Liver (tissue), 9 donors: Measurements from ENCODE around the gene TNFAIP8. TPM values are rescaled to one million over a fixed set of nuclear protein-coding genes. Genes with fewer than 3 reads are reported as not detected.

Experiments
- DNase-seq: peaks from one replicate; pipeline ENCODE4 v3.0.0-alpha.2; 2017; ENCODE audit warnings: low spot score
- H3K27ac ChIP-seq, 2 donors: one replicate each; pipeline ENCODE4 v1.7.0; 2013; ENCODE audit warnings: inconsistent platforms in 2 of 2, low read length in 2 of 2, control low read depth in 1 of 2, low read depth in 1 of 2, mild to moderate bottlenecking in 1 of 2
- H3K27me3 ChIP-seq, 4 donors: one replicate each; pipeline versions ENCODE4 v1.6.1 to v1.7.0; 2013; ENCODE audit warnings: low read length in 3 of 4, inconsistent platforms in 1 of 4, mild to moderate bottlenecking in 1 of 4, moderate library complexity in 1 of 4; ENCODE audit not compliant: control insufficient read depth in 4 of 4, insufficient read depth in 4 of 4
- H3K36me3 ChIP-seq, 4 donors: one replicate each; pipeline versions ENCODE4 v1.6.1 to v1.7.0; 2013; ENCODE audit warnings: low read length in 3 of 4, mild to moderate bottlenecking in 3 of 4, low read depth in 1 of 4, moderate library complexity in 1 of 4; ENCODE audit not compliant: control insufficient read depth in 4 of 4, insufficient read depth in 3 of 4
- H3K4me1 ChIP-seq, 4 donors: one replicate each; pipeline versions ENCODE4 v1.6.1 to v1.7.0; 2013; ENCODE audit warnings: low read length in 3 of 4, mild to moderate bottlenecking in 3 of 4, moderate library complexity in 1 of 4; ENCODE audit not compliant: control insufficient read depth in 4 of 4, insufficient read depth in 4 of 4
- H3K4me3 ChIP-seq, 3 donors: one replicate each; pipeline versions ENCODE4 v1.6.1 to v1.7.0; 2013; ENCODE audit warnings: low read length in 3 of 3, control low read depth in 1 of 3, low read depth in 1 of 3, mild to moderate bottlenecking in 1 of 3
- H3K9ac ChIP-seq, 2 donors: one replicate each; pipeline ENCODE4 v1.7.0; 2013; ENCODE audit warnings: low read length in 2 of 2, mild to moderate bottlenecking in 2 of 2, moderate library complexity in 2 of 2, control low read depth in 1 of 2, low read depth in 1 of 2
- H3K9me3 ChIP-seq, 4 donors: one replicate each; pipeline versions ENCODE4 v1.6.1 to v1.7.0; 2013; ENCODE audit warnings: low read length in 3 of 4; ENCODE audit not compliant: control insufficient read depth in 4 of 4
- ATF3 ChIP-seq: IDR thresholded peaks from 2 replicates; pipeline ENCODE4 v1.6.1; 2016; ENCODE audit warnings: antibody characterized with exemption
- EGR1 ChIP-seq, 2 donors: IDR thresholded peaks; 2 replicates each; pipeline ENCODE4 v1.6.1; 2016 to 2018; ENCODE audit warnings: antibody characterized with exemption in 2 of 2, low read depth in 2 of 2
- FOXA1 ChIP-seq: IDR thresholded peaks from 2 replicates; pipeline ENCODE4 v1.6.1; 2016; ENCODE audit warnings: antibody characterized with exemption
- FOXA2 ChIP-seq: IDR thresholded peaks from 2 replicates; pipeline ENCODE4 v1.6.1; 2016; ENCODE audit warnings: antibody characterized with exemption
- GABPA ChIP-seq, 2 donors: IDR thresholded peaks in 1 of 2; conservative IDR thresholded peaks in 1 of 2; 2 replicates each; pipeline ENCODE4 v1.6.1; 2016; ENCODE audit warnings: antibody characterized with exemption in 2 of 2, mild to moderate bottlenecking in 1 of 2, moderate library complexity in 1 of 2
- HNF4A ChIP-seq, 2 donors: conservative IDR thresholded peaks; 2 replicates each; pipeline ENCODE4 v1.6.1; 2016; ENCODE audit warnings: antibody characterized with exemption in 2 of 2, mild to moderate bottlenecking in 2 of 2
- HNF4G ChIP-seq: IDR thresholded peaks from 2 replicates; pipeline ENCODE4 v1.6.1; 2016; ENCODE audit warnings: antibody characterized with exemption
- JUND ChIP-seq, 2 donors: IDR thresholded peaks; 2 replicates each; pipeline ENCODE4 v1.6.1; 2016; ENCODE audit warnings: antibody characterized with exemption in 2 of 2
- MAX ChIP-seq: IDR thresholded peaks from 2 replicates; pipeline ENCODE4 v1.6.1; 2016; ENCODE audit warnings: antibody characterized with exemption
- NR2F2 ChIP-seq: IDR thresholded peaks from 2 replicates; pipeline ENCODE4 v1.6.1; 2016; ENCODE audit warnings: antibody characterized with exemption
- RAD21 ChIP-seq, 2 donors: IDR thresholded peaks; 2 replicates each; pipeline ENCODE4 v1.6.1; 2016; ENCODE audit warnings: antibody characterized with exemption in 2 of 2, mild to moderate bottlenecking in 2 of 2
- RXRA ChIP-seq, 2 donors: IDR thresholded peaks; 2 replicates each; pipeline ENCODE4 v1.6.1; 2017 to 2018; ENCODE audit warnings: antibody characterized with exemption in 2 of 2, mild to moderate bottlenecking in 1 of 2
- SP1 ChIP-seq: IDR thresholded peaks from 2 replicates; pipeline ENCODE4 v1.6.1; 2018; ENCODE audit warnings: antibody characterized with exemption, mild to moderate bottlenecking
- TAF1 ChIP-seq: conservative IDR thresholded peaks from 2 replicates; pipeline ENCODE4 v1.6.1; 2016; ENCODE audit warnings: antibody characterized with exemption, mild to moderate bottlenecking
- YY1 ChIP-seq: IDR thresholded peaks from 2 replicates; pipeline ENCODE4 v1.6.1; 2016; ENCODE audit warnings: antibody characterized with exemption, mild to moderate bottlenecking
- WGBS: extraction: QIAGEN DNeasy Blood & Tissue Kit; methylation state at CpG from one replicate; pipeline ENCODE4 v1.1.7; 2013; 5-methylcytosine and 5-hydroxymethylcytosine counted together
- polyA plus RNA-seq, 2 donors: library from polyadenylated mRNA; stranded (reverse) in 1 of 2; unstranded in 1 of 2; fragments of 200-250 nt in 1 of 2; fragments of >200 nt in 1 of 2; fragmentation: Nextera tagmentation in 1 of 2; extraction: Ambion mirVana in 1 of 2; gene quantifications; one replicate each; pipeline versions ENCODE4 v1.2.1 to v1.2.3, GENCODE V29; 2013 to 2015
- total RNA-seq, 2 donors: library from RNA; depleted of rRNA; stranded (reverse); fragments of >200 nt; gene quantifications; one replicate each; pipeline ENCODE4 v1.2.3, GENCODE V29; 2014
- TF ChIP-seq, protein P1 (sequence below): IDR thresholded peaks from 2 replicates; pipeline ENCODE4 v1.6.1; 2016; ENCODE audit warnings: antibody characterized with exemption
- TF ChIP-seq, protein P2 (sequence below): IDR thresholded peaks from 2 replicates; pipeline ENCODE4 v1.6.1; 2016; ENCODE audit warnings: antibody characterized with exemption, mild to moderate bottlenecking
- TF ChIP-seq, protein P3 (sequence below): fragments of 150-350 bp; IDR thresholded peaks from 2 replicates; pipeline ENCODE4 v1.5.1; 2017; ENCODE audit warnings: improper control_type of control experiment, low read depth, low read length; ENCODE audit not compliant: missing input control
- donor health status: healthy.
- donor health status: healthy.
- donor health status: healthy.
- donor health status: healthy.
- donor health status: healthy.

Gene TNFAIP8
- total and polyA plus RNA-seq, 4 donors = 2.6 to 28.6 (median 4.4) TPM

DNA sequence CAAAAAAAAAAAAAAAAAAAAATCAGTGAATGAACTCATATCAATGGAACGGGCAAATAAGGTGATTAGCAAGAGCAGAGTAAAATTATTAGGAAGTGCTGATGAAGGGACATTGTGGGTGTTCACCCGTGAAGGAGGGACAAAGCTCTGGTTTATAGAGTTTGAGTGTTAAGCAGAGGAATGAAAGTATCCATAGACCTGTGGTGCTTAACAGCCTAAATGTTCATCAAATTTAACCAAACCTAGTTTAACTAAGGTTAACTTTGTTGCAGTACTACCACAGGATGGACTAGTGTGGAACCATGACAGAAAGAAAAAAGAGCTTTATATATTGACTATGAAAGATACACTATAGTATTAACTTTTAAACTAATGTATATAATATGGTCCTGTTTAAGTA lies 44.1 kb upstream of the TNFAIP8 start:
- Histone ChIP-seq H3K4me1 (peaks cover 0 to 4% (median 2%) of the 10 kb centered on the region in 4 donors), H3K9me3 (no peaks in the 10 kb centered on the region), H3K36me3 (no peaks in the 10 kb centered on the region), H3K4me3 (no peak overlapping the region), H3K27ac (no peak overlapping the region), H3K27me3 (no peaks in the 10 kb centered on the region), H3K9ac (no peak overlapping the region)
- TF ChIP-seq, protein P1, sequence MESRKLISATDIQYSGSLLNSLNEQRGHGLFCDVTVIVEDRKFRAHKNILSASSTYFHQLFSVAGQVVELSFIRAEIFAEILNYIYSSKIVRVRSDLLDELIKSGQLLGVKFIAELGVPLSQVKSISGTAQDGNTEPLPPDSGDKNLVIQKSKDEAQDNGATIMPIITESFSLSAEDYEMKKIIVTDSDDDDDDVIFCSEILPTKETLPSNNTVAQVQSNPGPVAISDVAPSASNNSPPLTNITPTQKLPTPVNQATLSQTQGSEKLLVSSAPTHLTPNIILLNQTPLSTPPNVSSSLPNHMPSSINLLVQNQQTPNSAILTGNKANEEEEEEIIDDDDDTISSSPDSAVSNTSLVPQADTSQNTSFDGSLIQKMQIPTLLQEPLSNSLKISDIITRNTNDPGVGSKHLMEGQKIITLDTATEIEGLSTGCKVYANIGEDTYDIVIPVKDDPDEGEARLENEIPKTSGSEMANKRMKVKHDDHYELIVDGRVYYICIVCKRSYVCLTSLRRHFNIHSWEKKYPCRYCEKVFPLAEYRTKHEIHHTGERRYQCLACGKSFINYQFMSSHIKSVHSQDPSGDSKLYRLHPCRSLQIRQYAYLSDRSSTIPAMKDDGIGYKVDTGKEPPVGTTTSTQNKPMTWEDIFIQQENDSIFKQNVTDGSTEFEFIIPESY = no peak
- TF ChIP-seq RAD21 (IDR thresholded peaks at IDR 0.05) (no peak), FOXA2 (no peak), TAF1 (no peak), FOXA1 (no peak), YY1 (no peak), JUND (IDR thresholded peaks at IDR 0.05) (no peak), SP1 (no peak), GABPA (IDR thresholded peaks at IDR 0.05 in 1 of 2, conservative IDR thresholded peaks at IDR 0.05 in 1 of 2) (no peak), NR2F2 (no peak), HNF4G (no peak), EGR1 (IDR thresholded peaks at IDR 0.05; ENCODE audit: low read depth in 2 of 2) (no peak), HNF4A (conservative IDR thresholded peaks at IDR 0.05) (no peak), MAX (no peak), ATF3 (no peak), RXRA (IDR thresholded peaks at IDR 0.05) (no peak)
- TF ChIP-seq, protein P2, sequence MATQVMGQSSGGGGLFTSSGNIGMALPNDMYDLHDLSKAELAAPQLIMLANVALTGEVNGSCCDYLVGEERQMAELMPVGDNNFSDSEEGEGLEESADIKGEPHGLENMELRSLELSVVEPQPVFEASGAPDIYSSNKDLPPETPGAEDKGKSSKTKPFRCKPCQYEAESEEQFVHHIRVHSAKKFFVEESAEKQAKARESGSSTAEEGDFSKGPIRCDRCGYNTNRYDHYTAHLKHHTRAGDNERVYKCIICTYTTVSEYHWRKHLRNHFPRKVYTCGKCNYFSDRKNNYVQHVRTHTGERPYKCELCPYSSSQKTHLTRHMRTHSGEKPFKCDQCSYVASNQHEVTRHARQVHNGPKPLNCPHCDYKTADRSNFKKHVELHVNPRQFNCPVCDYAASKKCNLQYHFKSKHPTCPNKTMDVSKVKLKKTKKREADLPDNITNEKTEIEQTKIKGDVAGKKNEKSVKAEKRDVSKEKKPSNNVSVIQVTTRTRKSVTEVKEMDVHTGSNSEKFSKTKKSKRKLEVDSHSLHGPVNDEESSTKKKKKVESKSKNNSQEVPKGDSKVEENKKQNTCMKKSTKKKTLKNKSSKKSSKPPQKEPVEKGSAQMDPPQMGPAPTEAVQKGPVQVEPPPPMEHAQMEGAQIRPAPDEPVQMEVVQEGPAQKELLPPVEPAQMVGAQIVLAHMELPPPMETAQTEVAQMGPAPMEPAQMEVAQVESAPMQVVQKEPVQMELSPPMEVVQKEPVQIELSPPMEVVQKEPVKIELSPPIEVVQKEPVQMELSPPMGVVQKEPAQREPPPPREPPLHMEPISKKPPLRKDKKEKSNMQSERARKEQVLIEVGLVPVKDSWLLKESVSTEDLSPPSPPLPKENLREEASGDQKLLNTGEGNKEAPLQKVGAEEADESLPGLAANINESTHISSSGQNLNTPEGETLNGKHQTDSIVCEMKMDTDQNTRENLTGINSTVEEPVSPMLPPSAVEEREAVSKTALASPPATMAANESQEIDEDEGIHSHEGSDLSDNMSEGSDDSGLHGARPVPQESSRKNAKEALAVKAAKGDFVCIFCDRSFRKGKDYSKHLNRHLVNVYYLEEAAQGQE = no peak
- TF ChIP-seq, protein P3, sequence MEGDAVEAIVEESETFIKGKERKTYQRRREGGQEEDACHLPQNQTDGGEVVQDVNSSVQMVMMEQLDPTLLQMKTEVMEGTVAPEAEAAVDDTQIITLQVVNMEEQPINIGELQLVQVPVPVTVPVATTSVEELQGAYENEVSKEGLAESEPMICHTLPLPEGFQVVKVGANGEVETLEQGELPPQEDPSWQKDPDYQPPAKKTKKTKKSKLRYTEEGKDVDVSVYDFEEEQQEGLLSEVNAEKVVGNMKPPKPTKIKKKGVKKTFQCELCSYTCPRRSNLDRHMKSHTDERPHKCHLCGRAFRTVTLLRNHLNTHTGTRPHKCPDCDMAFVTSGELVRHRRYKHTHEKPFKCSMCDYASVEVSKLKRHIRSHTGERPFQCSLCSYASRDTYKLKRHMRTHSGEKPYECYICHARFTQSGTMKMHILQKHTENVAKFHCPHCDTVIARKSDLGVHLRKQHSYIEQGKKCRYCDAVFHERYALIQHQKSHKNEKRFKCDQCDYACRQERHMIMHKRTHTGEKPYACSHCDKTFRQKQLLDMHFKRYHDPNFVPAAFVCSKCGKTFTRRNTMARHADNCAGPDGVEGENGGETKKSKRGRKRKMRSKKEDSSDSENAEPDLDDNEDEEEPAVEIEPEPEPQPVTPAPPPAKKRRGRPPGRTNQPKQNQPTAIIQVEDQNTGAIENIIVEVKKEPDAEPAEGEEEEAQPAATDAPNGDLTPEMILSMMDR = no peak
- 89% methylated on average over 2 of the region's 2 CpGs for WGBS
- DNase-seq = no peak
